ENCODE measurements around the gene TREML1. TPM values are rescaled to one million over a fixed set of nuclear protein-coding genes. Genes with fewer than 3 reads are reported as not detected.
A peak's percentile ranks its signal among the peaks of the same experiment; 100 is the strongest.

TREML1 gene
- total RNA-seq, 3 donors from 2014 or later (not counting 1 experiment from before 2014, with no cell fraction given), result 1.4 to 8.6 (median 3.4) TPM

GRCh38 chr6:41161380-41161779, 7.2 kb upstream of the TREML1 start:
- Mint-ChIP-seq H3K4me3 (no peak overlapping the region), H3K36me3 (no peaks in the 10 kb centered on the region), H3K27me3 (ENCODE audit: low read depth in 2 of 2) (peaks cover 9 to 16% of the 10 kb centered on the region in 2 donors), H3K27ac (no peak overlapping the region), H3K9me3 (no peaks in the 10 kb centered on the region), H3K4me1 (no peaks in the 10 kb centered on the region)
- Histone ChIP-seq H3K9me3 (ENCODE audit: control insufficient read depth, insufficient read depth, low read length) (no peaks in the 10 kb centered on the region), H3K4me3 (ENCODE audit: low read length) (no peak overlapping the region), H3K27me3 (ENCODE audit: control insufficient read depth, insufficient read depth, low read length) (no peaks in the 10 kb centered on the region), H3K4me1 (ENCODE audit: control insufficient read depth, insufficient read depth, low read length) (peaks cover 5% of the 10 kb centered on the region), H3K36me3 (ENCODE audit: control insufficient read depth, insufficient read depth, low read length) (no peaks in the 10 kb centered on the region), H3K27ac (ENCODE audit: low read length) (no peak overlapping the region)
- no peak for ATAC-seq
- TF ChIP-seq, protein P1, sequence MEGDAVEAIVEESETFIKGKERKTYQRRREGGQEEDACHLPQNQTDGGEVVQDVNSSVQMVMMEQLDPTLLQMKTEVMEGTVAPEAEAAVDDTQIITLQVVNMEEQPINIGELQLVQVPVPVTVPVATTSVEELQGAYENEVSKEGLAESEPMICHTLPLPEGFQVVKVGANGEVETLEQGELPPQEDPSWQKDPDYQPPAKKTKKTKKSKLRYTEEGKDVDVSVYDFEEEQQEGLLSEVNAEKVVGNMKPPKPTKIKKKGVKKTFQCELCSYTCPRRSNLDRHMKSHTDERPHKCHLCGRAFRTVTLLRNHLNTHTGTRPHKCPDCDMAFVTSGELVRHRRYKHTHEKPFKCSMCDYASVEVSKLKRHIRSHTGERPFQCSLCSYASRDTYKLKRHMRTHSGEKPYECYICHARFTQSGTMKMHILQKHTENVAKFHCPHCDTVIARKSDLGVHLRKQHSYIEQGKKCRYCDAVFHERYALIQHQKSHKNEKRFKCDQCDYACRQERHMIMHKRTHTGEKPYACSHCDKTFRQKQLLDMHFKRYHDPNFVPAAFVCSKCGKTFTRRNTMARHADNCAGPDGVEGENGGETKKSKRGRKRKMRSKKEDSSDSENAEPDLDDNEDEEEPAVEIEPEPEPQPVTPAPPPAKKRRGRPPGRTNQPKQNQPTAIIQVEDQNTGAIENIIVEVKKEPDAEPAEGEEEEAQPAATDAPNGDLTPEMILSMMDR (IDR thresholded peaks at IDR 0.05), result no peak
- DNase-seq, result no peak
- intact Hi-C loops (cut with micrococcal nuclease), result no loop called here
- WGBS (ENCODE audit: insufficient coverage), result 93% methylated on average over 10 of the region's 10 CpGs

DNA sequence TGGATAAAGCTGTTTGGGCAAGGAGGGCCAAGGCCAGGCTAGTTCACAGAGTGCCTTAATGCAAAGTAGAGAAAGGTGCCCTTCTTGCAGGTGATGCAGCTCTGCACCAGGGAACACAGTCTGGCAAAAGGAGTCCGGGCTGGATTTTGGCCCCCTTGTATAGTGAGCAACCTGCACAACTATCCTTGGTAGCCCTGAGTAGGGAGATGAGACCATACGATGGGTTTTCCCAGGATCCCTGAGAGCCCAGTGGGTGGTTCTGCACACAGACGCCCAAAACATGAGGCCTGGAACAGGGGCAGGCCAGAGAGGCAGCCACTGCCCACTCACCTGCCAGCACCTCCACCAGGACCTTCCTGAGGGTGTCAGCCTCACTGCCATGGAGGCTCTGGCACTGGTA, 6.8 kb upstream of the TREML1 start:
- no peaks in the 10 kb centered on the region for H3K4me1 Mint-ChIP-seq

DNA sequence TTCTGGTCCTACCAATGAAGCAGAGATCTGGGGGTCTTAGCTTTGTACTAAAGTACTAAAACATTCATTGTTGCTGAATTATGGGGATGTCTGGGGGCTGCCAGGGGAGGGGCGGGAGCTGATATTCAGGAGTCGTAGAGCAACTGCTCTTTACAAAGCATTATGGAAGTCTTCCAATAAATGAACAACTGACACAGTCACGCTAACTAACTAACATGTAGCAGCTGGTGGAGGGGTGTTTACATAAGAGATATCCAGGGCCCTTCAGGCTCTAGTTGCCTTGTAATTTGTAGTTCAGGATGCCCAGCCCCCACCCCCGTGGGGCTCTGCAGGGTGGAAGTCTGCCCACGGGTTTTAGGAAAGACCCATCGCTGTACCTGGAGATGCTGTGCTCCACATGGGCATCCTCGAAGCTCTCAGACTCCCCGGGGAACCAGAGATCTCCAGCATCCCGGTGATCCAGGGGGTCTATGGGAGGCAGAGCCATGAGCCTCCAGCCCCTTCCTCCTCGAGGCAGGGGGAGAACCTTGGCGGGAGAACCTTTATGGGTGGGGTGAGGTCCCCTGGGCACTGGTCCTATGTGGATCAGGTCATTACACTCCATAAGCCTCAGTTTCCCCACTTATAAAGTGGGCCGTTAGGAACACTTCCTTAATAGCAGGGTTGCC, 5.4 kb upstream of the TREML1 start:
- Mint-ChIP-seq H3K27ac (no peak overlapping the region), H3K4me3 (no peak overlapping the region), H3K9me3 (no peaks in the 10 kb centered on the region), H3K27me3 (ENCODE audit: low read depth in 2 of 2) (peaks cover 9 to 11% of the 10 kb centered on the region in 2 donors), H3K36me3 (no peaks in the 10 kb centered on the region), H3K4me1 (no peaks in the 10 kb centered on the region)
- Histone ChIP-seq H3K4me3 (ENCODE audit: low read length) (no peak overlapping the region), H3K27ac (ENCODE audit: low read length) (no peak overlapping the region), H3K4me1 (ENCODE audit: control insufficient read depth, insufficient read depth, low read length) (peaks cover 5% of the 10 kb centered on the region), H3K9me3 (ENCODE audit: control insufficient read depth, insufficient read depth, low read length) (no peaks in the 10 kb centered on the region), H3K27me3 (ENCODE audit: control insufficient read depth, insufficient read depth, low read length) (no peaks in the 10 kb centered on the region), H3K36me3 (ENCODE audit: control insufficient read depth, insufficient read depth, low read length) (no peaks in the 10 kb centered on the region)
- ATAC-seq, result no peak
- WGBS (ENCODE audit: insufficient coverage), result 87% methylated on average over 10 of the region's 12 CpGs
- DNase-seq, result no peak
- TF ChIP-seq, protein P1 (IDR thresholded peaks at IDR 0.05), result no peak
- intact Hi-C loops (cut with micrococcal nuclease), result no loop called here

More for the DNA sequence above, 6.8 kb upstream of the TREML1 start:
- H3K36me3 ChIP-seq (ENCODE audit: control insufficient read depth, insufficient read depth, low read length), result no peaks in the 10 kb centered on the region
- Mint-ChIP-seq H3K9me3 (no peaks in the 10 kb centered on the region), H3K27ac (no peak overlapping the region), H3K4me3 (no peak overlapping the region), H3K27me3 (ENCODE audit: low read depth in 2 of 2) (peaks cover 11% of the 10 kb centered on the region in 2 donors), H3K36me3 (no peaks in the 10 kb centered on the region)
- no peaks in the 10 kb centered on the region for H3K9me3 ChIP-seq (ENCODE audit: control insufficient read depth, insufficient read depth, low read length)
- TF ChIP-seq, protein P1 (IDR thresholded peaks at IDR 0.05), result no peak
- WGBS (ENCODE audit: insufficient coverage), result 89% methylated on average over 3 of the region's 3 CpGs
- no peak overlapping the region for H3K4me3 ChIP-seq (ENCODE audit: low read length)
- intact Hi-C loops (cut with micrococcal nuclease), result no loop called here
- no peak for DNase-seq
- peaks cover 5% of the 10 kb centered on the region for H3K4me1 ChIP-seq (ENCODE audit: control insufficient read depth, insufficient read depth, low read length)
- no peaks in the 10 kb centered on the region for H3K27me3 ChIP-seq (ENCODE audit: control insufficient read depth, insufficient read depth, low read length)
- H3K27ac ChIP-seq (ENCODE audit: low read length), result no peak overlapping the region
- ATAC-seq, result no peak

DNA sequence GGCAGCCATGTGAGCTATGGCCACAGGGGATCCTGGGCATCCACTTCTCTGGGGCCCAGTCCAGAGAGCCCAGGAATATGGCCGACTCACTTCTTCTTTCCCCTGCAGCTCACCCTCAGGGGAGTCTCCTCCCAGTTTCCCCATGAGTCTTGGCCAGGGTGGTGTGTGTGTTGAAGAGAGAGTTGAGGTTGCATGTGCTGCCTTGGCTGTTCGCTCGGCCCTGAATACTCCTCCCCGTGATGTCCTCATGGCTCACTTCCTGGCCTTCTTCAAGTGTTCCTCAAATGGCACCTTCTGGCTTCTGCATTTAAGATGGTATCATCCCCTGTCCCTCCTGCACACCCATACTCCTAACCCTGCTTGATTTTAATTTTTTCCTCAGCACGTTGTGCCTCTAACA, 3.2 kb upstream of the TREML1 start:
- H3K9me3 ChIP-seq (ENCODE audit: control insufficient read depth, insufficient read depth, low read length), result no peaks in the 10 kb centered on the region
- no peak overlapping the region for H3K4me3 Mint-ChIP-seq
- ATAC-seq, result peak in 1 of 3 donors; percentile 10

More for the DNA sequence above, 3.2 kb upstream of the TREML1 start:
- Histone ChIP-seq H3K27ac (ENCODE audit: low read length) (no peak overlapping the region), H3K4me1 (ENCODE audit: control insufficient read depth, insufficient read depth, low read length) (peaks cover 5% of the 10 kb centered on the region), H3K27me3 (ENCODE audit: control insufficient read depth, insufficient read depth, low read length) (no peaks in the 10 kb centered on the region), H3K4me3 (ENCODE audit: low read length) (no peak overlapping the region), H3K36me3 (ENCODE audit: control insufficient read depth, insufficient read depth, low read length) (no peaks in the 10 kb centered on the region)
- no peaks in the 10 kb centered on the region for H3K9me3 Mint-ChIP-seq
- no peak for DNase-seq
- TF ChIP-seq, protein P1 (IDR thresholded peaks at IDR 0.05), result no peak
- no peaks in the 10 kb centered on the region for H3K36me3 Mint-ChIP-seq
- peaks cover 0 to 4% of the 10 kb centered on the region in 2 donors for H3K4me1 Mint-ChIP-seq
- 91% methylated on average over 5 of the region's 5 CpGs for WGBS (ENCODE audit: insufficient coverage)
- H3K27me3 Mint-ChIP-seq (ENCODE audit: low read depth in 2 of 2), result peaks cover 9% of the 10 kb centered on the region in 2 donors
- H3K27ac Mint-ChIP-seq, result no peak overlapping the region
- intact Hi-C loops (cut with micrococcal nuclease), result no loop called here

All from natural killer cell (primary cell).